IPS-18a (cell line): Measurements from ENCODE around the gene CCL4.

Source experiments
- H3K27ac ChIP-seq: one replicate; pipeline ENCODE4 v1.5.1; 2013; ENCODE audit warnings: low read length
- H3K27me3 ChIP-seq: one replicate; pipeline ENCODE4 v1.6.1; 2013; ENCODE audit warnings: mild to moderate bottlenecking, low read length; ENCODE audit not compliant: control insufficient read depth, insufficient read depth
- H3K36me3 ChIP-seq: one replicate; pipeline ENCODE4 v1.6.1; 2013; ENCODE audit warnings: low read depth, low read length; ENCODE audit not compliant: control insufficient read depth
- H3K4me1 ChIP-seq: one replicate; pipeline ENCODE4 v1.6.1; 2013; ENCODE audit warnings: low read depth, low read length; ENCODE audit not compliant: control insufficient read depth
- H3K4me3 ChIP-seq: one replicate; pipeline ENCODE4 v1.5.1; 2013; ENCODE audit warnings: low read length
- H3K9ac ChIP-seq: one replicate; pipeline ENCODE4 v1.6.1; 2013; ENCODE audit warnings: mild to moderate bottlenecking, low read length, moderate library complexity
- H3K9me3 ChIP-seq: one replicate; pipeline ENCODE4 v1.6.1; 2013; ENCODE audit warnings: low read depth, low read length; ENCODE audit not compliant: control insufficient read depth

CCL4 gene

DNA sequence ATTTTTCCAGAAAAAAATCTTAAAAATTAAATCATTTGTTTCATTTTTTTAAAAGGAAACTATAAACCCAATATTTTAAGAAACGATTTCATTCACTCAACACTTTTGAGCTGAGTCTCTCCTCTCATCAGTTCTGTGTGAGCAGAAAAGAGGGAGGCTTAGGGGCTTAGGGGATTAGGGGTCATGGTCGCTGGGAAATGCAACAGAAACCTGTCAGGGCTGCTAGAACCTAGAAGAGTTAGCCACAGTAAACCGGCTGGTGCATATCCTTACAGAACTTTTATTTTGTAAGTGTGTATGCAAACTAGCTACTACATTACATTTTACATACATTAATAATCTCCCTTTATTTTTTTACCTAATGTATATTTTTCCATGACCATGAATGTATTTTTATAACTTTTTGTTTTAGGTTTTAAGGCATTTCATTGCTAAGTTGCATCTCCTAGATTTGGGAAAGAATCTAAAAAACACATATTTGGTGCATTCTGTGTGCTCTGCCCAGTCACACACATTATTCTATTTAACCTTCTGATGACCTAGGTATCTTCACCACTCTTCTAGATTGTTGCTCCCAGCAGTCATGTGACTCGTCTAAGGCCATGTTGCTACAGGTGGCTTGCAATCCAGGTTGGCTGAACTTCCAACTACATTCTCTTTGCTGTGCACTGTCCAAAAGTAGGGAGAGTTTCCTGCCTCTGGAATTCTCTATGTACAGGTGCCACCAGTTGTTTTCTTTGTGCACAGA lies 48.4 kb downstream of the CCL4 start:
- Histone ChIP-seq H3K9ac (no peak overlapping the region), H3K4me1 (no peaks in the 10 kb centered on the region), H3K27me3 (no peaks in the 10 kb centered on the region), H3K27ac (no peak overlapping the region), H3K36me3 (no peaks in the 10 kb centered on the region), H3K4me3 (no peak overlapping the region), H3K9me3 (no peaks in the 10 kb centered on the region)

DNA sequence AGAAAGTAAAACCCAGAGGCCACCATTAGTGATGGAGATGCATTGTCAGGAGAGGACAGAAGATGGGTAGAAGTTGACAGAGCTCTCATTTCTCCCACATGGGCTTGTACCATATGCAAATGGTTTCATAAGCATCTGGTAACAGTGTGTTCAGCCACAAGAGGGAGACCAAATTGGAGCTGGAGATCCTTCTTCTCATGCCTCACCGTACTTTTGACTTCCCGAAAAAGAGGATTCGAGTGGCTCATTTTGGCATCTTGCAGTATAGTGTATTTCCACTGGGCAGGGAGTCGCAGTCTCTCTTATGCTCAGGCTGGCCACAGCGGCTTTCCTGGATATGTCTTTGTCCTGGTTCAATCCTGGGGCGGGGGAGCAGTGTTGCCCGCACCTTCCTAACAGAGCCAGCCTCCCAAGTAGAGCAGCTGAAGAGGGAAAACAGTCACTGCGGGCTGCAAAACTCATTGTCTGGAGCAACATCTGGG lies 49.1 kb downstream of the CCL4 start:
- Histone ChIP-seq H3K27me3 (no peaks in the 10 kb centered on the region), H3K9me3 (no peaks in the 10 kb centered on the region), H3K4me1 (no peaks in the 10 kb centered on the region), H3K9ac (no peak overlapping the region), H3K4me3 (no peak overlapping the region), H3K36me3 (no peaks in the 10 kb centered on the region), H3K27ac (no peak overlapping the region)

DNA sequence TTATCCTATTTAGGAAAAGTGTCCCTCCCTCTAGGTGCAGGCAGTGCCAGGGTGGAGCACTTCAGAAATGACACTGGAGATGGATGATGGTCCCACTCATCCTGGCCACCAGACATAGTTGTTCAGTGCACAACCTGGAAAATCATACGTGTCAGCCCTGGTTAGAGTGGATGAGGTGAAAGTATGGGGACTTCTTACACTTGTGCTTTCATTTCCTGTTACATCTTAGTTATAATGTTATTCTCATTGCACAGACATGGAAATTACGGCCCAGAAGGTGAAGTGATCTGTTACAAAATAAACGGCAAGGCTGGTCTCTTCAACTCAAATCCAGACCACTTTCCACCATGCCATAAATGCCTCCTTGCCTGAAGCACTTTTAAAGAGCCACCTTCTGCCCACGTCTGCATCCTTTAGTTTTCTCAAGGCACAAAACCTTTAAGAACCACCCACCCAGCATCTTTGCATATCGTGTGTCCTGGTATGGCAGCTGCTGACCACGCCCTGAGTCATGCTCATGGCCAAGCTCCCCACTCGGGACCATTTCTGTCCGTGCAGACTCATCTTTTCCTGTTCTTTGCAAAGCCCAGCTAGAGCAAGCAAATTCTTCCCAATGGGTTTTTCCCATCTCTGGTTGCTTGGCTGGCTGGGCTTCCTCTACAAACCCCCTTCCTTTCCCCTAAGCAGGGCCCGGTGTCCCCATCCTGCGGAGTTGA lies 50.4 kb downstream of the CCL4 start:
- no peaks in the 10 kb centered on the region for H3K27me3 ChIP-seq
- H3K9ac ChIP-seq: no peak overlapping the region
- no peak overlapping the region for H3K27ac ChIP-seq
- no peak overlapping the region for H3K4me3 ChIP-seq
- no peaks in the 10 kb centered on the region for H3K36me3 ChIP-seq
- no peaks in the 10 kb centered on the region for H3K4me1 ChIP-seq
- H3K9me3 ChIP-seq: no peaks in the 10 kb centered on the region
